OCI-LY7 (cell line): Measurements from ENCODE around the gene LFNG. TPM values are rescaled to one million over a fixed set of nuclear protein-coding genes. Genes with fewer than 3 reads are reported as not detected.

Source experiments
- BruUV-seq: library from RNA; stranded (reverse); fragments of 400-500 nt; replicated peaks from 2 replicates; lab custom pipeline; 2021; lab: Mats Ljungman, UMichigan
- CTCF ChIA-PET: fragments of 300-600 bp; sonication (Branson Sonifier 250); formaldehyde crosslinking; loops from one replicate; lab custom pipeline; 2022; ENCODE audit warnings: antibody characterized with exemption; ENCODE audit not compliant: unreplicated experiment; lab: Charles Lee
- POLR2A ChIA-PET: fragments of 300-600 bp; sonication (Branson Sonifier 250); formaldehyde crosslinking; loops from one replicate; lab custom pipeline; 2022; ENCODE audit warnings: antibody characterized with exemption; lab: Charles Lee
- DNase-seq: peaks from one replicate; pipeline ENCODE4 v3.0.0-alpha.2; 2015; ENCODE audit warnings: low spot score
- H2AFZ ChIP-seq: fragments of 200-600 bp; sonication (generic), shearing (Covaris generic); 2 replicates; pipeline ENCODE4 v1.6.1; 2014; ENCODE audit warnings: mild to moderate bottlenecking, antibody characterized with exemption, low read length, moderate library complexity
- H3K27ac ChIP-seq: fragments of 200-600 bp; sonication (generic); 2 replicates; pipeline ENCODE4 v1.5.1; 2014; ENCODE audit warnings: mixed run types, low read depth, mild to moderate bottlenecking, moderate library complexity, low read length, inconsistent platforms; ENCODE audit not compliant: poor library complexity, severe bottlenecking
- H3K36me3 ChIP-seq: fragments of 200-600 bp; sonication (generic); 2 replicates; pipeline ENCODE4 v1.6.1; 2014; ENCODE audit warnings: mild to moderate bottlenecking, antibody characterized with exemption, low read length, moderate library complexity, mixed read lengths; ENCODE audit not compliant: insufficient read depth
- H3K4me1 ChIP-seq: fragments of 200-600 bp; sonication (generic); 2 replicates; pipeline ENCODE4 v1.5.1; 2014; ENCODE audit warnings: mild to moderate bottlenecking, low read length; ENCODE audit not compliant: insufficient read depth, poor library complexity, severe bottlenecking
- H3K4me2 ChIP-seq: fragments of 200-600 bp; sonication (generic); 2 replicates; pipeline ENCODE4 v1.6.1; 2014; ENCODE audit warnings: mild to moderate bottlenecking, low read length
- H3K4me3 ChIP-seq: fragments of 200-600 bp; sonication (generic); 2 replicates; pipeline ENCODE4 v1.5.1; 2014; ENCODE audit warnings: mild to moderate bottlenecking, low read depth, low read length; ENCODE audit not compliant: poor library complexity, severe bottlenecking
- H3K79me2 ChIP-seq: fragments of 200-600 bp; sonication (generic); 2 replicates; pipeline ENCODE4 v1.6.1; 2016; ENCODE audit warnings: low read depth, mild to moderate bottlenecking, low read length, moderate library complexity, mixed read lengths; ENCODE audit not compliant: insufficient read depth
- H3K9me2 ChIP-seq: fragments of 200-600 bp; sonication (generic); 2 replicates; pipeline ENCODE4 v1.6.1; 2016; ENCODE audit warnings: mild to moderate bottlenecking, low read length, mixed read lengths; ENCODE audit not compliant: insufficient read depth
- H3K9me3 ChIP-seq: fragments of 200-600 bp; sonication (generic); 2 replicates; pipeline ENCODE4 v1.6.1; 2014; ENCODE audit warnings: mild to moderate bottlenecking, mixed run types, low read length, mixed read lengths
- H4K20me1 ChIP-seq: fragments of 200-600 bp; sonication (generic); 2 replicates; pipeline ENCODE4 v1.6.1; 2014; ENCODE audit warnings: mild to moderate bottlenecking, antibody characterized with exemption, low read length, moderate library complexity, mixed read lengths; ENCODE audit not compliant: insufficient read depth
- EZH2phosphoT487 ChIP-seq: fragments of 200-600 bp; sonication (generic); IDR thresholded peaks from 2 replicates; pipeline ENCODE4 v1.6.1; 2018; ENCODE audit warnings: low read depth, borderline replicate concordance, mild to moderate bottlenecking, mixed run types, antibody characterized with exemption, low read length, moderate library complexity, mixed read lengths
- intact Hi-C: fragments of 100-400 bp; cut with micrococcal nuclease; formaldehyde crosslinking; loops from one replicate; pipeline ENCODE4 v1.10.0; 2022; ENCODE audit not compliant: unreplicated experiment
- total RNA-seq, 2 experiments: library from RNA; depleted of rRNA in 1 of 2; stranded (reverse); fragments of >200 nt in 1 of 2; shearing (Covaris generic) in 1 of 2; gene quantifications; 2 replicates each; pipeline ENCODE4 v1.2.3, GENCODE V29; 2014 to 2022
- TF ChIP-seq, protein P1 (sequence below): fragments of 200-600 bp; sonication (generic); conservative IDR thresholded peaks from 2 replicates; pipeline ENCODE4 v1.5.1; 2014; ENCODE audit warnings: mild to moderate bottlenecking, antibody characterized with exemption, low read length, moderate library complexity, mixed read lengths

Gene LFNG
- total RNA-seq, 2 experiments from 2014 or later = 1.2 to 2.1 TPM

DNA sequence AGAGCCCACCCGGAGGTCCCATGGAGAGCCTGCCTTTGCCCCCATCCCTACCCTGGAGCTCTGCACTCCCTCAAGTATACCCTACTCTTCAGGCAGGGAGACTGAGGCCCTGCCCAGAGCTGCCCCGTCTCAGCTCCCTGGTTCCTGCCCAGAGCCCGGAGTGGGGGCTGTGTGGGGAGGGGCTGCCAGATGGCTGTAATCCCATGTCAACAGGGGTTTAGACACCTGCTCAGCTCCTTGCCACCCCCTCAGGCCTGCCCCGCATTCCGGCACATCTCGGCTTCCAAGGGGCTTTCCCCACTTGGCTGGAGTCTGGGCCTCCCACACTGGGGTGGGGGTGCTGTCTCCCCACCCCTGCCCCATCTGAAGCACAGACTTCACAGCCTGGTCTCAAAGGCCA, 20.9 kb upstream of the LFNG start:
- ChIA-PET CTCF (interaction anchor here (0.9 kb wide), 1 partner anchor 172 kb away, joined by 3 read pairs; no protein-coding TSS in a partner anchor), POLR2A (interaction anchor here (1.2 kb wide), 1 partner anchor 30 kb away, joined by 4 read pairs; no protein-coding TSS in a partner anchor)
- H3K9me3 ChIP-seq = no peaks in the 10 kb centered on the region
- TF ChIP-seq, protein P1, sequence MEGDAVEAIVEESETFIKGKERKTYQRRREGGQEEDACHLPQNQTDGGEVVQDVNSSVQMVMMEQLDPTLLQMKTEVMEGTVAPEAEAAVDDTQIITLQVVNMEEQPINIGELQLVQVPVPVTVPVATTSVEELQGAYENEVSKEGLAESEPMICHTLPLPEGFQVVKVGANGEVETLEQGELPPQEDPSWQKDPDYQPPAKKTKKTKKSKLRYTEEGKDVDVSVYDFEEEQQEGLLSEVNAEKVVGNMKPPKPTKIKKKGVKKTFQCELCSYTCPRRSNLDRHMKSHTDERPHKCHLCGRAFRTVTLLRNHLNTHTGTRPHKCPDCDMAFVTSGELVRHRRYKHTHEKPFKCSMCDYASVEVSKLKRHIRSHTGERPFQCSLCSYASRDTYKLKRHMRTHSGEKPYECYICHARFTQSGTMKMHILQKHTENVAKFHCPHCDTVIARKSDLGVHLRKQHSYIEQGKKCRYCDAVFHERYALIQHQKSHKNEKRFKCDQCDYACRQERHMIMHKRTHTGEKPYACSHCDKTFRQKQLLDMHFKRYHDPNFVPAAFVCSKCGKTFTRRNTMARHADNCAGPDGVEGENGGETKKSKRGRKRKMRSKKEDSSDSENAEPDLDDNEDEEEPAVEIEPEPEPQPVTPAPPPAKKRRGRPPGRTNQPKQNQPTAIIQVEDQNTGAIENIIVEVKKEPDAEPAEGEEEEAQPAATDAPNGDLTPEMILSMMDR = no peak
- no peak for TF ChIP-seq EZH2phosphoT487
- H3K36me3 ChIP-seq = no peaks in the 10 kb centered on the region
- H2AFZ ChIP-seq = no peak overlapping the region
- BruUV-seq = no TSS peak
- intact Hi-C loops = no loop called here
- no peak overlapping the region for H3K27ac ChIP-seq
- DNase-seq = no peak
- no peaks in the 10 kb centered on the region for H3K79me2 ChIP-seq
- H3K9me2 ChIP-seq = no peaks in the 10 kb centered on the region
- H3K4me1 ChIP-seq = no peaks in the 10 kb centered on the region
- H3K4me3 ChIP-seq = no peak overlapping the region
- no peak overlapping the region for H3K4me2 ChIP-seq
- no peaks in the 10 kb centered on the region; the same call in 1 of the 2 replicates for H4K20me1 ChIP-seq

DNA sequence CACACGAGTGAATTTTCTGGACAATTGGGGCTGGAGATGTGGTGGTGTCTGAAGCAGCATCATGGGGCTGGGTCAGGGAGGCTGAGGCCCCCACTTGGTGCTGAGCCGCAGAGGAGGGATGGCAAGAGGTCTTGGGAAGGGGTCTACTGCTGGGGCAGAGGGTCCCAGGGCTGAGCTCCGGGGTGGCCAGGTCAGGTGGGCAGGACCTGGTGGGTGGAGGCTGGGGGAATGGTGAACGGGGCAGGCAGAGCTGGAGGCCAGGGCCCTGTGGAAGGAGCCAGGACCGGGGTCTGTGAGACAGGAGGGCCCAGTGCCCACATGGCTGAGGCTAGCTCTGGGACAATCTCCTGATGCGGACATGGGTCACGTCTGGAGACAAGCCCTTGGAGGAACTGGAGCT, 20.4 kb upstream of the LFNG start:
- H3K4me2 ChIP-seq = no peak overlapping the region
- no peaks in the 10 kb centered on the region for H3K79me2 ChIP-seq
- ChIA-PET POLR2A (interaction anchor here (0.5 to 1.2 kb wide), 2 partner anchors 30 to 88 kb away, joined by 3 to 4 read pairs; no protein-coding TSS in a partner anchor), CTCF (interaction anchor here (0.9 kb wide), 1 partner anchor 172 kb away, joined by 3 read pairs; no protein-coding TSS in a partner anchor)
- no peak overlapping the region for H2AFZ ChIP-seq
- H3K4me3 ChIP-seq = no peak overlapping the region
- no peaks in the 10 kb centered on the region for H3K36me3 ChIP-seq
- intact Hi-C loops = no loop called here
- TF ChIP-seq, protein P1 = no peak
- no peak for TF ChIP-seq EZH2phosphoT487
- H3K27ac ChIP-seq = no peak overlapping the region
- H3K4me1 ChIP-seq = no peaks in the 10 kb centered on the region
- no peak for DNase-seq
- BruUV-seq = no TSS peak
- no peaks in the 10 kb centered on the region for H3K9me2 ChIP-seq
- H4K20me1 ChIP-seq = no peaks in the 10 kb centered on the region; the same call in 1 of the 2 replicates
- no peaks in the 10 kb centered on the region for H3K9me3 ChIP-seq

DNA sequence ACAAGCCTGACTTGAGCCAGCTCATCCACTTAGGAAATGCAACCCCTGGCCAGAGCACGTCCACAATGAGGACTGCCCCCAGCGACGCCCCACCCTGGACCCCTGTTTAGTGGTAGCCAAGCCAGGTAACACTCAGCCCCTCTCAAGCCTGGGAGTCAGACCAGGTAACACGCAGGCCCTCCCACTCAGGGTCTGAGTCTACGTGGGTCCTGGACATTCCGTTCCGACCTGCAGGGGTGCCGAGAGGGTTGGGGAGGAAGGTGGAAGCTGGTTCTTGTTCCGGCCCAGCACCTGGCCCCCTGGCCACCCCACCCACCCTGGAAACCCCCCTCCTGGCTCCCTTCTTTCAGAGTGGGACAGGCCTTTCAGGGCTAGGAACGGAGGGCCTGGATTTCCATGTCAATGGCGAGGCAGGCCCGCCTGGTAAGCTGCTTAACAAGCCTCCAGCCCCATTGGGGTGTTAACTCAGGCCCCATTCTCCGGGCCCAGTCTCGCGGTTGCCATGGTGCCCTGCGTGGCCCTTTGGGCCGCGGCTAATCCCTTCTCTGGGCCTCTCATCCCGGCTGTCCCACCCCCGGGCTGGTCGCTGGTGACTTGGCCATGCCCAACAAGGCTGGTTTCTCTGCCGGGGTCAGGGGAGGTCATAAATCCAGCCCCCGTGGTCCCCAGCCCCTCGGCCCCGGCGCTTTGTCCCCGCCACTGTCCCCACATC, 19.7 kb upstream of the LFNG start:
- Histone ChIP-seq H3K79me2 (no peaks in the 10 kb centered on the region), H3K4me1 (no peaks in the 10 kb centered on the region), H3K36me3 (no peaks in the 10 kb centered on the region), H2AFZ (no peak overlapping the region), H4K20me1 (no peaks in the 10 kb centered on the region; the same call in 1 of the 2 replicates), H3K4me2 (no peak overlapping the region), H3K9me3 (no peaks in the 10 kb centered on the region), H3K9me2 (no peaks in the 10 kb centered on the region), H3K27ac (no peak overlapping the region), H3K4me3 (no peak overlapping the region)
- intact Hi-C loops = no loop called here
- ChIA-PET POLR2A (interaction anchor here (0.5 kb wide), 1 partner anchor 89 kb away, joined by 3 read pairs; no protein-coding TSS in a partner anchor), CTCF (interaction anchor here (0.9 kb wide), 1 partner anchor 171 kb away, joined by 3 read pairs; no protein-coding TSS in a partner anchor)
- no peak for TF ChIP-seq EZH2phosphoT487
- TF ChIP-seq, protein P1 = no peak
- no TSS peak for BruUV-seq
- DNase-seq = no peak
